GM18508 (cell line): Measurements from ENCODE around the gene LIN7A.
"Not testable (repeated sequence)": the region's sequence is repeated elsewhere in the genome, so short reads cannot be mapped to it uniquely, and the experiment has no call there.

ENCODE experiments used
- ATAC-seq: cut with Tn5 transposase; IDR thresholded peaks from one replicate; pipeline ENCODE4 v1.9.1; 2021; ENCODE audit warnings: moderate number of reproducible peaks; ENCODE audit not compliant: insufficient read depth, unreplicated experiment

The LIN7A gene

GRCh38 chr12:80924437-80924836, 13.3 kb downstream of the LIN7A start:
- no peak for ATAC-seq

DNA sequence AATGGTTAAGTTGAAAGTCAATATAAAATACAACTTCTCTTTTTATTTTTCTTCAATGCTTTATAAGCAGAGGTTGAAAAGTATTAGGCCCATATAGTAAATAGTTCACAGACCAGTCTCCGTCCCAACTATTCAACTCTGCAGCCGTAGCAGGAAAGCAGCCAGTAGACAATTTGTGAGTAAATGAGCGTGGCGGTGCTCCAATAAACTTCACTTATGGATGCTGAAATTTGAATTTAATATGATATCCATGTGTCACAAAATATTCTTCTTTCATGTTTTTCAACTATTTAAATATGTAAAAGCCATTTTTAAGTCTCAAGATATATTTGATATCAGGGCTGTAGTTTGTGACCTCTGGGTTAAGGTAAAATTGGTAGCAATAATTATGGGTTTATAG, 17.7 kb downstream of the LIN7A start:
- ATAC-seq: no peak

- no peak for ATAC-seq
These were observed 20.1 kb downstream of the LIN7A start for GRCh38 chr12:80917651-80918050.

DNA sequence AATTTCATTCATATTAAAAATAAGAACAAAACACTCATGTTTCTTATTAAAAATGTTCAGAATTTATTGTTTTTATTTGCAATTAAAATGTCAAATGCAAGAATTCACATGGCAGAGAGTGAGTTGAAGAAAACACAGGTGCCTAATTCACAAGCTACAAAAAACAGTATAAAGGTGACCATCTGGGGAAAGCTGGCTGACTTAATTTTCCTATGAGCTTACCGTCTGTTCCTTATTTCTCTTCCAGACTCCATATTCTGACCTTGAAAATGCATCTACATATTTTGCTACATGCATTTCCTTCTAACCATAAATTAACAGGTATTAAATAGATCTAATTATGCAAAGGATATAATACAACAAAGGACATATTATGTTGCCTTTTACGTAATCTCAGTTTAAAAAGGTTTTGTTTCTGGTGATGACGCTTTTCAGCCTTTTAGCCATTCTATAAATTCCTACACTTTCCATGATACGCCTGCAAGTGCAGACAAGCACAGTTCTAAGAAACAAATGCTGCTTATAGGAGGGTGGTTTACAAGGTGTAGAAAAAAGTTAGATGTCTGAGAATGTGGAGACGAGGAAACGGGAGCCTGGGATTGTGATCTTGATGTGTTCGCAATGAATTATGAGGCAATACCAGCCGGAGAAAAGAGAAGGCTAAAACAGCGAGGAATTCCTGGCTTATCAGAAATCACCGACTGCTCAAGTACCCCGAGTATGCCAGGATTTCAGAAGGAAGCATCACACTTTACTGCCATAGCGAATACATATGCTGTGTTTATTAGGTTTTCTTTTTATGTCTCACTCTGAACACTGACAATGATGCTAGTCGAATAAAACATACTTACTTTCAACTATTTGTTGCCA, 24.6 kb downstream of the LIN7A start:
- ATAC-seq: no peak

DNA sequence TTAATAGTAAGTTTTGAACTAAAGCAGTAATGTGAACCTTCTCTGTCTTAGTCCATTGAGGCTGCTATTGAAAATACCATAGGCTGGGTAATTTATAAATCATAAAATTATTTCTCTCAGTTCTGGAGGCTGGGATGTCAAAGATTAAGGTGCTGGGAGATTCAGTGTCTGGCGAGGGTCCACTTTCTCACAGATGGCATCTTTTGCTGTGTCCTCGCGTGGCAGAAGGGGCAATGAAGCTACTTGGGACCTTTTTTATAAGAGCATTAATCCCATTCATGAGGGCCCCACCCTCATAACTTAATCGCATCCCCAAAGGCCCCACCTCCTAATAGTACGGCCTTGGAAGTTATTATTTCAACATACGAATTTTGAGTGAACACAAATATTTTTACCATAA, 28.4 kb downstream of the LIN7A start:
- ATAC-seq: no peak

DNA sequence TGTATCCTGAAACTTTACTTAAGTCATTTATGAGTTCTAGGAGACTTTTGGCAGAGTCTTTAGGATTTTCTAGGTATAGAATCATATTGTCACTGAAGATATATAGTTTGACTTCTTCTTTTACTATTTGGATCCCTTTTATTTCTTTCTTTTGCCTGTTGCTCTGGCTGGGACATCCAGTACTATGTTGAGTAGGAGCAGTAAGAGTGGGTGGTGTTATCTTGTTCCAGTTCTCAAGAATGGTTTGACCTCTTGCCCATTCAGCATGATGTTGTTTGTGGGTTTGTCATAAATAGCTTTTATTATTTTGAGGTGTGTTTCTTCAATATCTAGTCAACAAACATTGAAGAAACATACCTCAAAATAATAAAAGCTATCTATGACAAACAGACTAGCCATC, 35.0 kb downstream of the LIN7A start:
- no peak for ATAC-seq

DNA sequence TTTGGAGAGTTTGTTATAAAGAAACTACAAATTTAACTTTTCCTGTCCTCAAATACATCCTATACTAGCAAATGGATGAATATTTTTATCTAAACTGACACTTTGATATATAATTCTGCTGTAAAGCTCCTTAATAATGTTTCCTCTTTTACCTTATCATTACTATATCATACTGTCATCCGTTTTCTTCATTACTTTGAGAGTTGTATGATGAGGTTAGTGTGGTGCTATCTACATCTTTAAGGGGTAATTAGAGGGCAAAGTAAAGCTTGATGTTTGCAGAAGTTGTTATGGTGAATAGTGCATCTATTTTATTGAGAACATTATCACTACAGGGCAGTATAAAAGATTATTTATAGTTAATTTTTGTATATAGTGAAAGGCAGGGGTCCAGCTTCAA, 36.1 kb downstream of the LIN7A start:
- ATAC-seq: no peak

DNA sequence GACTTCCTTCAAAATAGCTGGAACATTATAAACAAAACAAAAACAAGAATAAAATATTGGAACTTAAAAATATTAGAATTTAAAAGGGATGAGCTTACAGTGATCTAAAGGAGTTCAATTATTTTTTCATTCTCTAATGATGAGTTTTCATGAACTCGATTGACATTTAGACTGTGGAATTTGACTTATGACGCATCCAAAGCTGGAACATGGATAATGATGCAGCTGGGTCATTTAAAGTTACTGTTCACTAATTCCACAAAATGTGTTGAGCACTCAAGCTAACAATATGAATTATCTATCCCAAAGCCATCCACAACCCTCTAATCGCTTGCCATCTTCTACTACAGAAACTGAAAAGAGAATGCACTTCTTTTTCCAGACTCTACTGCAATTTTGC, 42.5 kb downstream of the LIN7A start:
- ATAC-seq: no peak

GRCh38 chr12:80894179-80894578, 43.6 kb downstream of the LIN7A start:
- ATAC-seq: no peak

GRCh38 chr12:80892597-80893445, 44.9 kb downstream of the LIN7A start:
- peak; percentile 54 for ATAC-seq

GRCh38 chr12:80884651-80885050, 53.1 kb downstream of the LIN7A start:
- ATAC-seq: no peak

- ATAC-seq: no peak
These were observed 56.6 kb downstream of the LIN7A start for GRCh38 chr12:80881106-80881505.

GRCh38 chr12:80878452-80878851, 59.3 kb downstream of the LIN7A start:
- not testable (repeated sequence) for ATAC-seq

- no peak for ATAC-seq
These were observed 59.9 kb downstream of the LIN7A start for GRCh38 chr12:80877721-80878265.

DNA sequence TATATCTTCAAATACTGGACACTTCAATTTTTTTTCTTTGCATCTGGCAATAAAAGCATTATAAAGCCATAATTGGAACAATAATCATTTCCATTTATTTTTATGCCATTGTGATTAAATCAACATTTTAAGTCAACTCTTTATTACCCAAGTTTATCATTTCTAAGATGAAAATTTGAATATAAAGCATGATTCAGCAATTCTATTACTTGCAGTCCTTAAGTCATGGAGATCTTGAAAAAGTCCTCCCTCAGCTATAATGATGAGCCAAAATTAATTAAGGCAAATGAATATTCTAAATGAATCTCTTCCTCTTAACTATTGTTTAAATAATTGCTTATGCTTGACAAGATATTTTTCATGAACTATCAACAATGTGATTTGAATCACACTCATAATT, 65.7 kb downstream of the LIN7A start:
- ATAC-seq: no peak

- no peak for ATAC-seq
These were observed 68.5 kb downstream of the LIN7A start for GRCh38 chr12:80869264-80869663.

DNA sequence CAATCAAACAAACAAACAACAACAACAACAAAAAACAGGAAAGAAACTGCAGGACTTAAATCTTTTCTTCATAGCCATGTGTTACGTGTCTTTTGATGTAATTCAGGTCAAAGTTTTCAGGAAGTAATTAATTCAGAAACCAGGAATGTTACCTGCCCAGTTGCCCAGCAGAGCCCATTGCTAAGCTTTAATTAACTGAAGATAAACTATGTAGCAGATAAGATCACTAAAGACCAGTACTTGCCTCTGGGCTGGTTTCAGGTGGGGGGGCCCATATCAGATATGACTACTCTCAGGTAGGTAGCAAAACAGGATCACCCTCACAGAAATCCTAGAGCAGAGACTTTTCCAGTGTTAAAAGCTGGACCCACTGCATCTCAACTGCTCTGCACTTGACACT, 69.2 kb downstream of the LIN7A start:
- ATAC-seq: no peak

DNA sequence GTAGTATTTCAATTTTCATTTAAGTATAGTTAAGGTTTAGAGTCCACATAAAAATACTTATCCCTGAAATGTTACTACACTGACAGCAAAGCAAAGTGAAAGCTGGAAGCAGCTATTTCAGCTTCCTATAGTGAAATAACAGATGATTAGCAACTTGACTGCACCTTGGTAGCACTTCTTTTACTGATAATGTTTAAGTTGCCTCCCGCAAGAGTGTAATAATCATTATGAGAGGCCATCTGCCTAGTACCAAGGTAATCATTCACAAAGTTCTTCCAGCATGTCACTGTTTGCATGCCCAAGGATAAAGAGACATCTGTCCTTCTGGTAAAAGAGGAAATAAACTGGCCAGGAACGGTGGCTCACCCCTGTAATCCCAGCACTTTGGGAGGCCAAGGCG, 69.8 kb downstream of the LIN7A start:
- ATAC-seq: no peak

GRCh38 chr12:80864046-80864735, 73.5 kb downstream of the LIN7A start:
- ATAC-seq: no peak

- ATAC-seq: no peak
These were observed 75.2 kb downstream of the LIN7A start for GRCh38 chr12:80862531-80862930.
